Lung microvascular endothelial cell (primary cell): ENCODE data around the gene MAML2. TPM values are rescaled to one million over a fixed set of nuclear protein-coding genes. Genes with fewer than 3 reads are reported as not detected.
"Not testable (repeated sequence)": the region's sequence is repeated elsewhere in the genome, so short reads cannot be mapped to it uniquely, and the experiment has no call there.

Experiments used
- DNase-seq, 2 donors: peaks; one replicate each; pipeline versions ENCODE4 v3.0.0 to v3.0.0-alpha.2; 2010; ENCODE audit warnings: low read depth in 2 of 2
- total RNA-seq: library from RNA; depleted of rRNA; stranded (reverse); fragments of >200 nt; gene quantifications from 2 replicates; pipeline ENCODE4 v1.2.1, GENCODE V29; 2014

The MAML2 gene
- total RNA-seq, 1 donor from 2014 or later, result 5.2 TPM

- no peak for DNase-seq
Observed at GRCh38 chr11:96293109-96293508, 49.9 kb downstream of the MAML2 start.

DNA sequence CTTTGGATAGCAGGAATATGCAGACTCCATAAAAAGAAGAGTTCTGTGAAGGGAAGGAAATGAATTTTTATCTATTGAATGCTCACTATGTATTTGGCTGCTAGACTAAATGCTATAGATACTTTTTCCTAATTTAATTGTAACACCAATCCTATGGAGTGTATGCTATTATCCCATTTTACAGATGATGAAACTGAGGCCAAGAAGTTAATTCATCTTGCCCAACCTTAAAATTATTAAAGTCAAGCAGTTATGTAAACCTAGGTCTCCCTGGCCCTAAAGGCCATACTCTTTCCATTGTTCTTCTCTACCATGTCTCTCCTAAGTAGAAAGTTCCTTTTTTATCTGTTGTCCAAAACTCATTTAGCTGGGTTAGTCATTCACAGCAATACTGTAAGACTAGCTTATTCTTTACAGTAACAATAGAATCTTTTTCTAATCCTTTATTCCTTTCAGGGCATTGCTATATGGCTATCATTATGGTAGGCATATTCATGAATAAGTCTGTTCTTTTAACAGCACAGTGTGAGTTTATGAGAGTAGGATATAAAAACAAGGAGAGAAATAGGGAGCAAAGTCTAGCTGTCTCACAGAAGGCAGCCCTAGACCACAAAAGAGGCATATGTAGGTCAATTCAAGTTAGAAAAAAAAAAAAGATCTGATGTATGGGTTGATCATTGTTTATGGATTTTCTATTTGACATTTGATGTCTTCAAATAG lies 50.5 kb downstream of the MAML2 start:
- no peak for DNase-seq

GRCh38 chr11:96290631-96291030 lies 52.4 kb downstream of the MAML2 start:
- no peak for DNase-seq

DNA sequence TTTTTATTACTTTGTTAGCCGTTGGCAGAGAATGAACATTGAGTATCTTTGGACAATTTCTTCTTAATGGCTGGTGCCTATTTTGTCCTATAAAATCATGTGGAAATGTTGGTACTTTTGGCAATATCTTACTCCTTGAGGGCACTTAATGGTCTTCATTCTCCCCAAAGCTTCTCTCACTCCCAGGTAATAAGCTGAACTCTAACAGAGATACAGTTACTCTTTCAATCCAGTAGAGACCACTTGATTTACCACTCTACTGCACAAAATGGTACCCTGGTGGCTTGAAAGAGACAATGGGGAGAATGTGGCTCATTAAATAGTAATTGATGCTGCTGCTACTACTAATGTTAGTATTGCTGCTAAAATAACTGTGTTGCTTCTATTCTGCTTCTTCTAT lies 53.0 kb downstream of the MAML2 start:
- DNase-seq, result no peak

DNA sequence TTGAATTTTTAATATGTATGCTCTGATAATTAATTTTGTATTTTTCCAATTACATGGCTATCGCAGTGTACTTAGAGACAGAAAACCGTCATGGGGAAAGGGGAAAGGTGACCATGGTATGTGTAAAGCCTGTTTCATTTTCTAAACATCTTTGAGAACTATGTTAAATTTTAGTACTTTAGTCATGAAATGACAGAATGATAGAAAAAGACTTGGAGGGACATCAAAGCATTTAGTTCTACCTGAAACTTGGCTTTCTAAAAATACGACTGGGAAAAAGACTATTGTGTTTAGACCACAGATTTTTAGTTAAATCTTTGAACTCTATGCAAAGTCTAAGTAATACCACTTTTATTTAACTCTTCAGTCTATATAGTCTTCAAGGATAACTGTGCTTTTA lies 54.1 kb downstream of the MAML2 start:
- no peak for DNase-seq

DNA sequence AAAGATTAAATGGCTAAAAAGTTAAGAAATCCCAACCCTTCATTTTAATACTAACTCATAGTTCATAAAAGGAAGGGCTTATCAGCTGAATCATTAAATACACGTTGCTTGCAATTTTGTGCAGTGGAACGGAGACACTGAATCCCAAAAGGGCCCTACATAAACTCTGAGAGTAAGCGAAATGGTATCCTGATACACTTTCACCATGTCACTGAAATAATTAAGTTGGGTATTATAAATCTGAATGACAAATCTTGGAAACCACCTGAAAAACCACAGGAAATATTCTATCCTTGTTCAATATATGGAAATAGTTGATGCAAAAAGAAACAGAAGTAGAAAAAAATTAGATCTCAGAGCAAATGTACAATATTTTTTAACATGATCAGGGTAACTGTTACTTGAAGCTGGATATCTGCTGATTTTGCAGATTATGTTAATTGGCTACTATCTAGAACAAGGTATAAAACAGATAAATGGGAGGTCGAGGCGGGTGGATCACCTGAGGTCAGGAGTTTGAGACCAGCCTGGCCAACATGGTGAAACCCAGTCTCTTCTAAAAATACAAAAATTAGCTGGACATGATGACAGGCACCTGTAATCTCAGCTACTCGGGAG lies 55.1 kb downstream of the MAML2 start:
- no peak for DNase-seq

GRCh38 chr11:96285985-96286384 lies 57.0 kb downstream of the MAML2 start:
- DNase-seq, result not testable (repeated sequence)

GRCh38 chr11:96284917-96285316 lies 58.1 kb downstream of the MAML2 start:
- no peak for DNase-seq

- no peak for DNase-seq
Observed at GRCh38 chr11:96284401-96284800, 58.6 kb downstream of the MAML2 start.

DNA sequence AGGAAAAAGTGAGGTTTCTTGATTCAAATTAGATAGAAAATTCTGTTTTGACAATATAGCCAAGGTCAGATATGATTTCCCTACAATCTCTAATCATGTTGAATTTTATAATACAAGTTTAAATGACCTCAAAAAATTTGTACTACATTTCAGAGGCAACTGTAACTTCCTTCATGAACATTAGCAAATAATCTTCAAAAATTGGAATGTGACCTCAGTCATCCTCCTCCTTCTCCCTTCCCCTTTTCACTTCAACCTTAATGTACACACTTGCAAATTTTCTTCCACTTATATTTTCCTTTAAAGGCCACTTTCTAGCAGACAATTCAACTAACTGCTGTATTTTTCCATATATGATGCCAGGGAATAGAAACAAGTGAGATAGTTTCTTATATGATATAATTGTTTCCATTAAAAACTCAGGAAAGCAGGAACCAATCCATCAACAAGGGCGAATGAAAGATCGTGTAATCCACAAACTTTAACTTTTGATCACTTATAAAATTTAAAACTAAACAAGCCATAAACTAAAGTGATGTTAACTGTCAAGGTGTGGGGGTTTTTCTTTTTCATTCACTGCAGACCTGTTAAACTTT lies 60.3 kb downstream of the MAML2 start:
- DNase-seq, result peak in 1 of 2 donors; percentile 85

GRCh38 chr11:96280444-96280843 lies 62.6 kb downstream of the MAML2 start:
- no peak for DNase-seq

- no peak for DNase-seq
Observed at GRCh38 chr11:96279896-96280290, 63.1 kb downstream of the MAML2 start.

GRCh38 chr11:96279018-96279895 lies 63.7 kb downstream of the MAML2 start:
- no peak for DNase-seq

- no peak for DNase-seq
Observed at GRCh38 chr11:96278039-96278897, 64.7 kb downstream of the MAML2 start.

GRCh38 chr11:96277696-96278038 lies 65.3 kb downstream of the MAML2 start:
- no peak for DNase-seq

DNA sequence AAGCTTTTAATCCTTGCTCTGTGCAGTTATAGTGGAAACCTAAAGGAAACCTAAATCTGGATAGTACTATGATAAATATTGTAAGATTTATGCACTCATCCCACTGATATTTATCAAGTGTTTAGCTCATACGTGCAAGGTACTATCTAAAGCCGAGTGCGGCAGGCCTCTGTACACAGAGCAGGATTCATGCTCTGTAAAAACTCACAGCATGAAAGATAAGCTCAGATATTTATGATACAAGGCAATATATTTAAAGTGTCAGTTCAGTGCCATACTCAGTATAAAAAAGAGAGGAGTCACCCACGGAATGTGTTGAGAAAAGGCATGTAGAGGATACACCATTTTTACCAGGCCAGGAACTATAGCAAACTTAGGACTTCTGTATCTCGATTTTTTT lies 66.2 kb downstream of the MAML2 start:
- DNase-seq, result no peak

DNA sequence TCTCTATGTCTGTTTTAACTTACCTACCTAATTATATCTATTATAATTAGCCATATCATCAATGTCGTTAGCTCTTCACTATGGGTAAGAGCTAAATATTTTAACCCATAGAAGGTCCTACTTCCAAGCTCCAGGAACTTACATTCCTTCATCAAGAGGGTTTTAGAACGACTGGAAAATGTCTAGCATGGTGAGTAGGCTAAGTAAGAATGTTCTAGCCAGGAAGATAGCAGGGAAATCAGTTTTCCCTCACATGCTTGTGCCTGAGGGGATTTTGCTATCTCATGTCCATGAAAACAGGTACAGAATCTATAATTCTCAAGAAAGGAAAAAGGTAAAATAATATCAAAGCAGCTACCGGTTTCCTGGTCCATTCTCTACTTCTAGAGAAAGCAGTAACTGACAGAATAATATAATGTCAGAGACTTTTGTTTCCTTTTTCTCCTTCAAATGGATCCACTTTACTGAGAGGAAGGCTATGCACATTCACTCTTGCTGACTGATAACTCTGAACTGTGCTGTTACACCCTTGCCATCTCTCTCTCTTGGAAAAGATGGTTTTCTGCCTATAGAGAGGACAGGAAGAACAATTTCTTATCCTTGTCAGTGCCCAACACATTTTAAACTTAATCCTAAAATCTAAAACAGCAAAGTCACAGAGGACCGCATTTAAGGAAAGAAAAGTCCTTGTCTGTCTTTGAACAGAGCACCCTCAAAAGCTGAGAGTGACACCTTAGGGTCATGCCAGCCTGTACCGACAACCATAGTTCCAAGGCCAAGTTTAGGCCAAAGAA lies 67.0 kb downstream of the MAML2 start:
- no peak for DNase-seq

GRCh38 chr11:96273507-96273906 lies 69.5 kb downstream of the MAML2 start:
- DNase-seq, result no peak

DNA sequence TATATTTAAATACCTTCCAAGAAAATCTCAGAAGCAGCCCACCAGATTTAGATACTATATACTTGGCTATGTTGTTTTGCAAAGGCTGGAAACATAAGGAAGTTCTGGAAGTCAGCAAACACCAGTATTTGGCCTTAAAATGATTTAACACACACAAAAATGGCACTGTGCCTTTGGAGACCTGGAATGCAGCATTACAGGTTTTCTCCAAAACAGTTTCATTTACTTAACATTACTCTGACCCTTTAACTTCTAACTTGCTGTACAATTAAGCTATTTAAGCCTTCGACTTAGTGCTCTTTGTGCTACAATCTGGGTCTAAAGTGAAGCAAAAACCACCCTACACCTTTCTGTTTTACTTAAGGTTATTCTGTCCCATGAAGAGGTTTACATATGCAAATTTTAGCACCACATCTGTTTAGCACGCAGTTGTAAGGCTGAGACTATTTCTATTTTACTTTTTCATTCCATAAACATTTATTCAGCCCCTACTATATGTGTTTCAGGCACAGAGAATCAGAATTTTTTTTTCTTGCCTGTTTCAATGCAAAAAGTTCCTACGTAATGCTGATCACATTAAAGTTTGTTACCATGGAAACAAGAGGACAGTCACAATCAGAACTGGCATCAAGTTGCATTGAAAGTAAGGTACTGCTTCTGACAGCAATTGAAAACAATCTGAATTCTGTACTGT lies 70.3 kb downstream of the MAML2 start:
- DNase-seq, result peak; percentile 44 to 84

- no peak for DNase-seq
Observed at GRCh38 chr11:96271777-96272176, 71.2 kb downstream of the MAML2 start.
